Esophagus muscularis mucosa (tissue), 3 donors: ENCODE data around the gene PAXX.

Source experiments
- EP300 ChIP-seq: sonication (generic); formaldehyde crosslinking; IDR thresholded peaks from one replicate; pipeline ENCODE4 v1.6.1; 2017; ENCODE audit warnings: antibody characterized with exemption
- TF ChIP-seq, protein P1 (sequence below), 3 experiments: fragments of 200-600 bp in 2 of 3; fragments of 450-650 bp in 1 of 3; sonication (generic) in 2 of 3; IDR thresholded peaks; one replicate each; pipeline ENCODE4 v1.5.1; 2017 to 2019; ENCODE audit warnings: antibody characterized with exemption in 3 of 3, mild to moderate bottlenecking in 2 of 3, moderate library complexity in 1 of 3

DNA sequence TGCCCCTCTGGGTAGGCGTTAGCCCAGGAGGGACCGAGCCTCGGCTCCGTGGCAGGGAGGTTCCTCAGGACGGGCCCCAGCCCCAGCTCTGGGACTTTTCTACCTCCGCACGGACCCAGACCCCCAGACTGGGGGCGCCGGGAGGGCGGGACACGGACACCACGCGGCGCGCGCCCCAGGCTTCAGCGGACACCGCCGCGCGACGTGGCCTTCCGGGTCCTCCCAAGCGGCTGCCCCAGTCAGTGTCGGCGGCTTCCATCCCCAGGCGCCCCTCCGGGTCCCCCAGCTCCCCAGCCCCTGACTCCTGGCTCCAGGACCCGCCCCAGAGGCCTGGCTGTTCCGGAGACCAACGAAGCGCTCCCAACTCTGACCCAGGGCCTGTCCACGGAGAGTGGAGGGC is 6.4 kb upstream of the PAXX start:
- no peak for TF ChIP-seq EP300
- TF ChIP-seq, protein P1, sequence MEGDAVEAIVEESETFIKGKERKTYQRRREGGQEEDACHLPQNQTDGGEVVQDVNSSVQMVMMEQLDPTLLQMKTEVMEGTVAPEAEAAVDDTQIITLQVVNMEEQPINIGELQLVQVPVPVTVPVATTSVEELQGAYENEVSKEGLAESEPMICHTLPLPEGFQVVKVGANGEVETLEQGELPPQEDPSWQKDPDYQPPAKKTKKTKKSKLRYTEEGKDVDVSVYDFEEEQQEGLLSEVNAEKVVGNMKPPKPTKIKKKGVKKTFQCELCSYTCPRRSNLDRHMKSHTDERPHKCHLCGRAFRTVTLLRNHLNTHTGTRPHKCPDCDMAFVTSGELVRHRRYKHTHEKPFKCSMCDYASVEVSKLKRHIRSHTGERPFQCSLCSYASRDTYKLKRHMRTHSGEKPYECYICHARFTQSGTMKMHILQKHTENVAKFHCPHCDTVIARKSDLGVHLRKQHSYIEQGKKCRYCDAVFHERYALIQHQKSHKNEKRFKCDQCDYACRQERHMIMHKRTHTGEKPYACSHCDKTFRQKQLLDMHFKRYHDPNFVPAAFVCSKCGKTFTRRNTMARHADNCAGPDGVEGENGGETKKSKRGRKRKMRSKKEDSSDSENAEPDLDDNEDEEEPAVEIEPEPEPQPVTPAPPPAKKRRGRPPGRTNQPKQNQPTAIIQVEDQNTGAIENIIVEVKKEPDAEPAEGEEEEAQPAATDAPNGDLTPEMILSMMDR (IDR thresholded peaks at IDR 0.05) = no peak
